Measurements from ENCODE around the gene TRPM1.

DNA sequence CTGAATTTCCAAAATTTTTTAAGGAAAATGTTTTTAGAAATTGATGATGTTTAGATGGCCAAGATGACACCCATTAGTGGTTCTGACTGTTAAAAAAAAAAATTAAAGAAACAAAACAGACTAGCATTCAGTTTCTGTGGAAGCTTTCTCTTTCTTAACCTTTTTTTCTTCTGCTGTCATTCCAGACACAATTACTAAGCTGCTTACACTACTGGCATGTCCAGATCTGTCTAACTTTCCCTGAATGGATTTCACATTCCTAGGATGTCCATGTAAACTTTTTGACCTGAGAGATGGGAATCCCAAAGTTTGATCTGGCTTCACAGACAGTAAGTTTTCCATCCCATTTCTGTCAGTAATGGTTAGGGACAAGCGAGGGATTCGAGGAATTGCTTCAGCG lies 99.8 kb downstream of the TRPM1 start:
- TF ChIP-seq ETV6 (IDR thresholded peaks at IDR 0.05; ENCODE audit: borderline replicate concordance in 1 of 2, low read depth in 2 of 2, low read length in 1 of 2) = no peak
- TF ChIP-seq ETV6 (CRISPR knock-in tag; IDR thresholded peaks at IDR 0.05; ENCODE audit: borderline replicate concordance) = no peak
- TF ChIP-seq ZFX (CRISPR knock-in tag; IDR thresholded peaks at IDR 0.05) = no peak
- TF ChIP-seq SAP30 (IDR thresholded peaks at IDR 0.05; ENCODE audit: borderline replicate concordance, insufficient read depth, low read depth, low read length, poor library complexity, severe bottlenecking) = no peak
- no peak for TF ChIP-seq POLR2A (conservative IDR thresholded peaks at IDR 0.05)
- TF ChIP-seq, protein P1, sequence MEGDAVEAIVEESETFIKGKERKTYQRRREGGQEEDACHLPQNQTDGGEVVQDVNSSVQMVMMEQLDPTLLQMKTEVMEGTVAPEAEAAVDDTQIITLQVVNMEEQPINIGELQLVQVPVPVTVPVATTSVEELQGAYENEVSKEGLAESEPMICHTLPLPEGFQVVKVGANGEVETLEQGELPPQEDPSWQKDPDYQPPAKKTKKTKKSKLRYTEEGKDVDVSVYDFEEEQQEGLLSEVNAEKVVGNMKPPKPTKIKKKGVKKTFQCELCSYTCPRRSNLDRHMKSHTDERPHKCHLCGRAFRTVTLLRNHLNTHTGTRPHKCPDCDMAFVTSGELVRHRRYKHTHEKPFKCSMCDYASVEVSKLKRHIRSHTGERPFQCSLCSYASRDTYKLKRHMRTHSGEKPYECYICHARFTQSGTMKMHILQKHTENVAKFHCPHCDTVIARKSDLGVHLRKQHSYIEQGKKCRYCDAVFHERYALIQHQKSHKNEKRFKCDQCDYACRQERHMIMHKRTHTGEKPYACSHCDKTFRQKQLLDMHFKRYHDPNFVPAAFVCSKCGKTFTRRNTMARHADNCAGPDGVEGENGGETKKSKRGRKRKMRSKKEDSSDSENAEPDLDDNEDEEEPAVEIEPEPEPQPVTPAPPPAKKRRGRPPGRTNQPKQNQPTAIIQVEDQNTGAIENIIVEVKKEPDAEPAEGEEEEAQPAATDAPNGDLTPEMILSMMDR (IDR thresholded peaks at IDR 0.05 in 2 of 3, conservative IDR thresholded peaks at IDR 0.05 in 1 of 3; ENCODE audit: insufficient read depth in 2 of 3, low read depth in 1 of 3, low read length in 3 of 3) = no peak
- no peak for TF ChIP-seq ZFP36 (IDR thresholded peaks at IDR 0.05; ENCODE audit: low read depth, low read length, partially characterized antibody)
- no peak for TF ChIP-seq USF2 (CRISPR knock-in tag; IDR thresholded peaks at IDR 0.05)
- no peak for TF ChIP-seq XRCC5 (IDR thresholded peaks at IDR 0.05; ENCODE audit: low read depth, low read length)
- no peak for TF ChIP-seq ZNF121 (CRISPR knock-in tag; conservative IDR thresholded peaks at IDR 0.05)
- TF ChIP-seq TAF1 (IDR thresholded peaks at IDR 0.05; ENCODE audit: control insufficient read depth, extremely low read depth, insufficient read depth, low read length, severe bottlenecking) = no peak
